IMR-90 (cell line): ENCODE measurements around the gene NME4.
"Not testable (repeated sequence)": the region's sequence is repeated elsewhere in the genome, so short reads cannot be mapped to it uniquely, and the experiment has no call there.

Experiments used
- BHLHE40 ChIP-seq: fragments of 150-350 bp; IDR thresholded peaks from 2 replicates; pipeline ENCODE4 v1.6.1; 2016; ENCODE audit warnings: mild to moderate bottlenecking, low read depth, low read length
- CEBPB ChIP-seq: IDR thresholded peaks from 2 replicates; pipeline ENCODE4 v1.6.1; 2012; ENCODE audit warnings: low read depth, low read length, improper control_type of control experiment
- CHD1 ChIP-seq: IDR thresholded peaks from 2 replicates; pipeline ENCODE4 v1.6.1; 2012; ENCODE audit warnings: low read depth, low read length, improper control_type of control experiment
- CTCF ChIP-seq: conservative IDR thresholded peaks from 2 replicates; pipeline ENCODE4 v1.5.1; 2012; ENCODE audit warnings: mild to moderate bottlenecking, low read depth, low read length, improper control_type of control experiment
- FOS ChIP-seq: fragments of 150-350 bp; IDR thresholded peaks from 2 replicates; pipeline ENCODE4 v1.6.1; 2016; ENCODE audit warnings: low read depth, low read length
- MAZ ChIP-seq: IDR thresholded peaks from 2 replicates; pipeline ENCODE4 v1.6.1; 2012; ENCODE audit warnings: low read depth, mild to moderate bottlenecking, low read length, improper control_type of control experiment, moderate library complexity, borderline replicate concordance
- MXI1 ChIP-seq: IDR thresholded peaks from 2 replicates; pipeline ENCODE4 v1.6.1; 2012; ENCODE audit warnings: low read depth, mild to moderate bottlenecking, low read length, moderate library complexity, borderline replicate concordance
- POLR2A ChIP-seq: IDR thresholded peaks from 2 replicates; pipeline ENCODE4 v1.6.1; 2012; ENCODE audit warnings: mild to moderate bottlenecking, low read depth, low read length
- RAD21 ChIP-seq: IDR thresholded peaks from 2 replicates; pipeline ENCODE4 v1.6.1; 2012; ENCODE audit warnings: low read length, improper control_type of control experiment
- RCOR1 ChIP-seq: IDR thresholded peaks from 2 replicates; pipeline ENCODE4 v1.6.1; 2012; ENCODE audit warnings: mild to moderate bottlenecking, low read length, improper control_type of control experiment; ENCODE audit not compliant: insufficient replicate concordance
- RFX5 ChIP-seq: IDR thresholded peaks from 2 replicates; pipeline ENCODE4 v1.8.0; 2012; ENCODE audit warnings: low read depth, mild to moderate bottlenecking, low read length, moderate library complexity
- SMC3 ChIP-seq: fragments of 150-350 bp; IDR thresholded peaks from 2 replicates; pipeline ENCODE4 v1.6.1; 2016; ENCODE audit warnings: low read depth, mild to moderate bottlenecking, antibody characterized with exemption, low read length, moderate library complexity
- USF2 ChIP-seq: fragments of 150-350 bp; IDR thresholded peaks from 2 replicates; pipeline ENCODE4 v1.6.1; 2017; ENCODE audit warnings: mild to moderate bottlenecking, antibody characterized with exemption, low read length, low read depth

DNA sequence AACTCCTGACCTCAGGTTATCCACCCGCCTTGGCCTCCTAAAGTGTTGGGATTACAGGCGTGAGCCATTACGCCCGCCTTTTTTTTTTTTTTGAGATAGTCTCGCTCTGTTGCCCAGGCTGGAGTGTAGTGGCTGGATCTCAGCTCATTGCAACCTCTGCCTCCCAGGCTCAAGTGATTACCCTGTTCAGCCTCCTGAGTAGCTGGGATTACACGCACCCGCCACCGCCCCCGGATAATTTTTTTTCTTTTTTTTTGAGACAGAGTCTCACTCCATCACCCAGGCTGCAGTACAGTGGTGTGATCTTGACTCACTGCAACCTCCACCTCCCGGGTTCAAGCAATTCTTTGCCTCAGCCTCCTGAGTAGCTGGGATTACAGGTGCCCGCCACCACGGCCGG lies 25.2 kb downstream of the NME4 start:
- not testable (repeated sequence) for TF ChIP-seq CTCF, RCOR1, POLR2A, CEBPB, BHLHE40, RAD21, CHD1, RFX5, SMC3, FOS, USF2, MAZ, MXI1
